ENCODE results near the gene CPNE5.
"Not testable (repeated sequence)": the region's sequence is repeated elsewhere in the genome, so short reads cannot be mapped to it uniquely, and the experiment has no call there.

The CPNE5 gene

GRCh38 chr6:36720251-36721141 lies 118.7 kb downstream of the CPNE5 start:
- DNase-seq, result no peak

- DNase-seq, result no peak
Measured at GRCh38 chr6:36719126-36719525, 120.1 kb downstream of the CPNE5 start.

- no peak for DNase-seq
Measured at GRCh38 chr6:36718560-36718959, 120.7 kb downstream of the CPNE5 start.

GRCh38 chr6:36717871-36718540 lies 121.2 kb downstream of the CPNE5 start:
- no peak for DNase-seq

GRCh38 chr6:36717231-36717825 lies 121.9 kb downstream of the CPNE5 start:
- DNase-seq, result no peak

GRCh38 chr6:36716476-36717093 lies 122.7 kb downstream of the CPNE5 start:
- DNase-seq, result no peak

GRCh38 chr6:36715469-36715868 lies 123.8 kb downstream of the CPNE5 start:
- no peak for DNase-seq

GRCh38 chr6:36714511-36714910 lies 124.7 kb downstream of the CPNE5 start:
- no peak for DNase-seq

GRCh38 chr6:36713846-36714245 lies 125.4 kb downstream of the CPNE5 start:
- no peak for DNase-seq

GRCh38 chr6:36712816-36713215 lies 126.4 kb downstream of the CPNE5 start:
- no peak for DNase-seq

GRCh38 chr6:36706339-36706738 lies 132.9 kb downstream of the CPNE5 start:
- no peak for DNase-seq

GRCh38 chr6:36704961-36705577 lies 134.2 kb downstream of the CPNE5 start:
- not testable (repeated sequence) for DNase-seq

GRCh38 chr6:36703982-36704381 lies 135.3 kb downstream of the CPNE5 start:
- no peak for DNase-seq

GRCh38 chr6:36703081-36703606 lies 136.1 kb downstream of the CPNE5 start:
- no peak for DNase-seq

- no peak for DNase-seq
Measured at GRCh38 chr6:36702656-36703055, 136.6 kb downstream of the CPNE5 start.

GRCh38 chr6:36701401-36701991 lies 137.7 kb downstream of the CPNE5 start:
- no peak for DNase-seq

GRCh38 chr6:36700831-36701230 lies 138.4 kb downstream of the CPNE5 start:
- no peak for DNase-seq

- no peak for DNase-seq
Measured at GRCh38 chr6:36700071-36700812, 139.0 kb downstream of the CPNE5 start.

- no peak for DNase-seq
Measured at GRCh38 chr6:36699348-36699747, 139.9 kb downstream of the CPNE5 start.

GRCh38 chr6:36698871-36699271 lies 140.4 kb downstream of the CPNE5 start:
- no peak for DNase-seq

GRCh38 chr6:36698196-36698595 lies 141.0 kb downstream of the CPNE5 start:
- DNase-seq, result no peak

Measured in NCI-H1105 (cell line).